ENCODE measurements around the gene FOXO4.

GRCh38 chrX:71060127-71060526 is 35.5 kb upstream of the FOXO4 start:
- TF ChIP-seq, protein P1, sequence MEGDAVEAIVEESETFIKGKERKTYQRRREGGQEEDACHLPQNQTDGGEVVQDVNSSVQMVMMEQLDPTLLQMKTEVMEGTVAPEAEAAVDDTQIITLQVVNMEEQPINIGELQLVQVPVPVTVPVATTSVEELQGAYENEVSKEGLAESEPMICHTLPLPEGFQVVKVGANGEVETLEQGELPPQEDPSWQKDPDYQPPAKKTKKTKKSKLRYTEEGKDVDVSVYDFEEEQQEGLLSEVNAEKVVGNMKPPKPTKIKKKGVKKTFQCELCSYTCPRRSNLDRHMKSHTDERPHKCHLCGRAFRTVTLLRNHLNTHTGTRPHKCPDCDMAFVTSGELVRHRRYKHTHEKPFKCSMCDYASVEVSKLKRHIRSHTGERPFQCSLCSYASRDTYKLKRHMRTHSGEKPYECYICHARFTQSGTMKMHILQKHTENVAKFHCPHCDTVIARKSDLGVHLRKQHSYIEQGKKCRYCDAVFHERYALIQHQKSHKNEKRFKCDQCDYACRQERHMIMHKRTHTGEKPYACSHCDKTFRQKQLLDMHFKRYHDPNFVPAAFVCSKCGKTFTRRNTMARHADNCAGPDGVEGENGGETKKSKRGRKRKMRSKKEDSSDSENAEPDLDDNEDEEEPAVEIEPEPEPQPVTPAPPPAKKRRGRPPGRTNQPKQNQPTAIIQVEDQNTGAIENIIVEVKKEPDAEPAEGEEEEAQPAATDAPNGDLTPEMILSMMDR (optimal IDR thresholded peaks at IDR 0.05 in 1 of 3, IDR thresholded peaks at IDR 0.05 in 1 of 3, conservative IDR thresholded peaks at IDR 0.05 in 1 of 3; ENCODE audit: extremely low read depth in 1 of 3, insufficient read depth in 2 of 3, low read length in 3 of 3): no peak
- TF ChIP-seq EZH2 (IDR thresholded peaks at IDR 0.05; ENCODE audit: low read length): no peak

Data from keratinocyte (primary cell).